IMR-90 (cell line): ENCODE measurements around the gene COL9A3. TPM values are rescaled to one million over a fixed set of nuclear protein-coding genes. Genes with fewer than 3 reads are reported as not detected.

Source experiments
- ATAC-seq: fragments of 200-7000 bp; cut with Tn5 transposase; 2 replicates; pipeline ENCODE4 v1.9.1; 2020; ENCODE audit warnings: low read depth, mild to moderate bottlenecking, moderate library complexity
- BruUV-seq: library from RNA; stranded (reverse); fragments of 400-500 nt; replicated peaks from 2 replicates; lab custom pipeline; 2021; lab: Mats Ljungman, UMichigan
- CTCF ChIA-PET: fragments of 300-600 bp; formaldehyde crosslinking; extraction: SDS; loops from one replicate; lab custom pipeline; 2021; ENCODE audit warnings: antibody characterized with exemption; lab: Yijun Ruan, JAX
- POLR2A ChIA-PET: fragments of 300-600 bp; sonication (Branson Sonifier 250); formaldehyde crosslinking; loops from one replicate; lab custom pipeline; 2022; ENCODE audit warnings: antibody characterized with exemption; ENCODE audit not compliant: unreplicated experiment; lab: Charles Lee
- DNase-seq: peaks from one replicate; pipeline ENCODE4 v3.0.0; 2013
- H2AFZ ChIP-seq: replicated peaks from 2 replicates; pipeline ENCODE3; 2013; ENCODE audit warnings: low read length, mild to moderate bottlenecking; ENCODE audit not compliant: poor library complexity
- H2AK5ac ChIP-seq: 2 replicates; pipeline ENCODE4 v1.6.1; 2013; ENCODE audit warnings: low read depth, low read length, inconsistent platforms
- H2AK9ac ChIP-seq: replicated peaks from 2 replicates; pipeline ENCODE3; 2013; ENCODE audit warnings: mild to moderate bottlenecking, low read depth, low read length, moderate library complexity; ENCODE audit not compliant: poor library complexity
- H2BK120ac ChIP-seq: 2 replicates; pipeline ENCODE4 v1.6.1; 2013; ENCODE audit warnings: low read depth, low read length, inconsistent platforms
- H2BK15ac ChIP-seq: 3 replicates; pipeline ENCODE4 v1.6.1; 2013; ENCODE audit warnings: low read depth, low read length, inconsistent platforms
- H2BK20ac ChIP-seq: 2 replicates; pipeline ENCODE4 v1.6.1; 2013; ENCODE audit warnings: low read depth, mild to moderate bottlenecking, inconsistent platforms, low read length, moderate library complexity
- H2BK5ac ChIP-seq: 2 replicates; pipeline ENCODE4 v1.6.1; 2013; ENCODE audit warnings: mild to moderate bottlenecking, low read depth, low read length, inconsistent platforms; ENCODE audit not compliant: poor library complexity, severe bottlenecking
- H3K14ac ChIP-seq: replicated peaks from 2 replicates; pipeline ENCODE4 v1.6.1; 2013; ENCODE audit warnings: low read depth, low read length, inconsistent platforms
- H3K18ac ChIP-seq: 2 replicates; pipeline ENCODE4 v1.6.1; 2013; ENCODE audit warnings: low read depth, low read length, control low read depth
- H3K23ac ChIP-seq: 2 replicates; pipeline ENCODE4 v1.6.1; 2013; ENCODE audit warnings: low read depth, low read length, inconsistent platforms
- H3K27ac ChIP-seq: 2 replicates; pipeline ENCODE4 v1.5.1; 2013; ENCODE audit warnings: mild to moderate bottlenecking, control low read depth, low read length; ENCODE audit not compliant: insufficient read depth
- H3K27me3 ChIP-seq: 2 replicates; pipeline ENCODE4 v1.6.1; 2013; ENCODE audit warnings: low read length; ENCODE audit not compliant: control insufficient read depth, insufficient read depth
- H3K36me3 ChIP-seq: 2 replicates; pipeline ENCODE4 v1.6.1; 2013; ENCODE audit warnings: low read length, mixed read lengths; ENCODE audit not compliant: control insufficient read depth, insufficient read depth
- H3K4ac ChIP-seq: 2 replicates; pipeline ENCODE4 v1.6.1; 2013; ENCODE audit warnings: low read depth, low read length, inconsistent platforms
- H3K4me1 ChIP-seq: 2 replicates; pipeline ENCODE4 v1.6.1; 2013; ENCODE audit warnings: low read length, mixed read lengths; ENCODE audit not compliant: control insufficient read depth, insufficient read depth
- H3K4me2 ChIP-seq: 2 replicates; pipeline ENCODE4 v1.6.1; 2013; ENCODE audit warnings: low read depth, mild to moderate bottlenecking, control low read depth, low read length, moderate library complexity
- H3K4me3 ChIP-seq: 2 replicates; pipeline ENCODE4 v1.5.1; 2013; ENCODE audit warnings: low read depth, mild to moderate bottlenecking, control low read depth, low read length, moderate library complexity; ENCODE audit not compliant: insufficient read depth
- H3K56ac ChIP-seq: 2 replicates; pipeline ENCODE4 v1.6.1; 2013; ENCODE audit warnings: low read length, inconsistent platforms; ENCODE audit not compliant: insufficient read depth; ENCODE audit errors: extremely low read depth
- H3K79me1 ChIP-seq, 2 experiments: 2 replicates each; pipeline ENCODE4 v1.6.1; 2013; ENCODE audit warnings: low read length in 2 of 2, inconsistent platforms in 1 of 2, low read depth in 1 of 2
- H3K9ac ChIP-seq: 2 replicates; pipeline ENCODE4 v1.6.1; 2013; ENCODE audit warnings: low read depth, low read length, control low read depth
- H3K9me1 ChIP-seq: 2 replicates; pipeline ENCODE4 v1.6.1; 2013; ENCODE audit warnings: low read length, inconsistent platforms; ENCODE audit not compliant: insufficient read depth
- H3K9me3 ChIP-seq: 2 replicates; pipeline ENCODE4 v1.6.1; 2013; ENCODE audit warnings: low read length; ENCODE audit not compliant: control insufficient read depth, insufficient read depth
- H4K20me1 ChIP-seq: 2 replicates; pipeline ENCODE4 v1.6.1; 2013; ENCODE audit warnings: low read length, inconsistent platforms; ENCODE audit not compliant: insufficient read depth
- H4K5ac ChIP-seq: 2 replicates; pipeline ENCODE4 v1.6.1; 2013; ENCODE audit warnings: mild to moderate bottlenecking, low read depth, low read length, control low read depth
- H4K8ac ChIP-seq, 2 experiments: 2 replicates each; pipeline ENCODE4 v1.6.1; 2013; ENCODE audit warnings: low read depth in 2 of 2, low read length in 2 of 2, control low read depth in 1 of 2, inconsistent platforms in 1 of 2
- H4K91ac ChIP-seq: 2 replicates; pipeline ENCODE4 v1.6.1; 2013; ENCODE audit warnings: low read depth, low read length, inconsistent platforms; ENCODE audit not compliant: insufficient read depth
- BHLHE40 ChIP-seq: fragments of 150-350 bp; IDR thresholded peaks from 2 replicates; pipeline ENCODE4 v1.6.1; 2016; ENCODE audit warnings: mild to moderate bottlenecking, low read depth, low read length
- CEBPB ChIP-seq: IDR thresholded peaks from 2 replicates; pipeline ENCODE4 v1.6.1; 2012; ENCODE audit warnings: low read depth, low read length, improper control_type of control experiment
- CHD1 ChIP-seq: IDR thresholded peaks from 2 replicates; pipeline ENCODE4 v1.6.1; 2012; ENCODE audit warnings: low read depth, low read length, improper control_type of control experiment
- CTCF ChIP-seq: conservative IDR thresholded peaks from 2 replicates; pipeline ENCODE4 v1.5.1; 2012; ENCODE audit warnings: mild to moderate bottlenecking, low read depth, low read length, improper control_type of control experiment
- ELK1 ChIP-seq: fragments of 150-350 bp; IDR thresholded peaks from 2 replicates; pipeline ENCODE4 v1.6.1; 2016; ENCODE audit warnings: low read depth, mild to moderate bottlenecking, low read length, moderate library complexity, borderline replicate concordance
- MAFK ChIP-seq: IDR thresholded peaks from 2 replicates; pipeline ENCODE4 v1.6.1; 2012; ENCODE audit warnings: low read depth, low read length, improper control_type of control experiment
- MXI1 ChIP-seq: IDR thresholded peaks from 2 replicates; pipeline ENCODE4 v1.6.1; 2012; ENCODE audit warnings: low read depth, mild to moderate bottlenecking, low read length, moderate library complexity, borderline replicate concordance
- RAD21 ChIP-seq: IDR thresholded peaks from 2 replicates; pipeline ENCODE4 v1.6.1; 2012; ENCODE audit warnings: low read length, improper control_type of control experiment
- RFX5 ChIP-seq: IDR thresholded peaks from 2 replicates; pipeline ENCODE4 v1.8.0; 2012; ENCODE audit warnings: low read depth, mild to moderate bottlenecking, low read length, moderate library complexity
- WGBS, 2 experiments: methylation state at CpG; one replicate each; pipeline versions ENCODE4 v1.1.5 to v1.1.7; 2013; ENCODE audit warnings: missing lambda C conversion rate in 2 of 2; ENCODE audit not compliant: insufficient read length in 1 of 2; ENCODE audit errors: extremely low coverage in 2 of 2; 5-methylcytosine and 5-hydroxymethylcytosine counted together
- dilution Hi-C: fragments of 300-500 bp; cut with HindIII; formaldehyde crosslinking; loops from one replicate; pipeline ENCODE4 v1.14.3; 2018; ENCODE audit warnings: low sequenced_read_pairs; ENCODE audit not compliant: unreplicated experiment
- in situ Hi-C: fragments of 300-500 bp; cut with MboI; formaldehyde crosslinking; loops from 3 replicates; pipeline ENCODE4 v1.14.3; 2019; ENCODE audit warnings: low sequenced_read_pairs, inconsistent platforms, mixed read lengths
- intact Hi-C: fragments of 100-400 bp; cut with micrococcal nuclease; formaldehyde crosslinking; loops from 2 replicates; pipeline ENCODE4 v1.10.0; 2022
- polyA plus RNA-seq, 3 experiments: library from polyadenylated mRNA; depleted of rRNA; stranded (reverse); fragments of >200 nt; gene quantifications; 2 replicates each; pipeline ENCODE4 v1.2.3, GENCODE V29; 2012; ENCODE audit warnings: low replicate concordance in 1 of 3
- total RNA-seq: library from RNA; depleted of rRNA; stranded (reverse); fragments of >200 nt; gene quantifications from 2 replicates; pipeline ENCODE4 v1.2.3, GENCODE V29; 2012

Gene COL9A3
- total and polyA plus RNA-seq, 2 of the 4 experiments (the other 2 are of a cell fraction) = 0.36 to 1.4 TPM

GRCh38 chr20:62844182-62844581, 27.3 kb downstream of the COL9A3 start:
- Histone ChIP-seq H3K4me1 (0 out of 2 replicates have a peak, but pooled peaks cover 2% of the 10 kb centered on the region), H2AK5ac (no peak overlapping the region), H3K27me3 (no peaks in the 10 kb centered on the region), H3K4me2 (no peak overlapping the region), H3K23ac (no peak overlapping the region), H4K20me1 (no peaks in the 10 kb centered on the region; the same call in 1 of the 2 replicates), H2BK15ac (no peak overlapping the region), H4K5ac (no peak overlapping the region), H3K14ac (no peak overlapping the region), H2AFZ (no peak overlapping the region), H2BK5ac (no peak overlapping the region), H4K8ac (no peak overlapping the region), H2BK120ac (no peak overlapping the region), H2AK9ac (no peak overlapping the region), H3K9ac (no peak overlapping the region), H3K18ac (no peak overlapping the region), H3K4ac (no peak overlapping the region), H3K56ac (no peak overlapping the region), H3K9me3 (no peaks in the 10 kb centered on the region), H2BK20ac (no peak overlapping the region), H3K9me1 (no peaks in the 10 kb centered on the region), H3K4me3 (no peak overlapping the region), H3K27ac (no peak overlapping the region), H4K91ac (no peak overlapping the region), H3K36me3 (peaks cover 7% of the 10 kb centered on the region; the same call in 1 of the 2 replicates), H3K79me1 (no peaks in the 10 kb centered on the region; a peak in 1 of 4 replicates)
- 93% methylated on average over 3 of the region's 7 CpGs; no CpG with 5 or more reads in 1 of the 2 experiments for WGBS, 2 experiments
- no TSS peak for BruUV-seq
- intact Hi-C loops (no loop called here), dilution Hi-C loops (no loop called here), in situ Hi-C loops (no loop called here)
- ATAC-seq (no peak), DNase-seq (no peak)
- TF ChIP-seq RAD21 (no peak), CHD1 (no peak), MXI1 (no peak), RFX5 (no peak), CEBPB (no peak), BHLHE40 (no peak), CTCF (no peak), MAFK (no peak), ELK1 (no peak)
- CTCF ChIA-PET = no interaction called here
- POLR2A ChIA-PET = no interaction called here
